VCaP (cell line): Measurements from ENCODE around the gene SLC45A1.

Experiments
- H3K27ac ChIP-seq: fragments of 450-650 bp; 2 replicates; pipeline ENCODE4 v1.5.1; 2017
- TF ChIP-seq, protein P1 (sequence below): fragments of 450-650 bp; conservative IDR thresholded peaks from 2 replicates; pipeline ENCODE4 v1.5.1; 2017; ENCODE audit warnings: mild to moderate bottlenecking, moderate library complexity

Gene SLC45A1

GRCh38 chr1:8312235-8313218 is 5.4 kb upstream of the SLC45A1 start:
- TF ChIP-seq, protein P1, sequence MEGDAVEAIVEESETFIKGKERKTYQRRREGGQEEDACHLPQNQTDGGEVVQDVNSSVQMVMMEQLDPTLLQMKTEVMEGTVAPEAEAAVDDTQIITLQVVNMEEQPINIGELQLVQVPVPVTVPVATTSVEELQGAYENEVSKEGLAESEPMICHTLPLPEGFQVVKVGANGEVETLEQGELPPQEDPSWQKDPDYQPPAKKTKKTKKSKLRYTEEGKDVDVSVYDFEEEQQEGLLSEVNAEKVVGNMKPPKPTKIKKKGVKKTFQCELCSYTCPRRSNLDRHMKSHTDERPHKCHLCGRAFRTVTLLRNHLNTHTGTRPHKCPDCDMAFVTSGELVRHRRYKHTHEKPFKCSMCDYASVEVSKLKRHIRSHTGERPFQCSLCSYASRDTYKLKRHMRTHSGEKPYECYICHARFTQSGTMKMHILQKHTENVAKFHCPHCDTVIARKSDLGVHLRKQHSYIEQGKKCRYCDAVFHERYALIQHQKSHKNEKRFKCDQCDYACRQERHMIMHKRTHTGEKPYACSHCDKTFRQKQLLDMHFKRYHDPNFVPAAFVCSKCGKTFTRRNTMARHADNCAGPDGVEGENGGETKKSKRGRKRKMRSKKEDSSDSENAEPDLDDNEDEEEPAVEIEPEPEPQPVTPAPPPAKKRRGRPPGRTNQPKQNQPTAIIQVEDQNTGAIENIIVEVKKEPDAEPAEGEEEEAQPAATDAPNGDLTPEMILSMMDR = peak; percentile 31
- peak overlapping the region; percentile 66 for H3K27ac ChIP-seq

GRCh38 chr1:8313231-8313630 is 4.7 kb upstream of the SLC45A1 start:
- TF ChIP-seq, protein P1 = no peak

DNA sequence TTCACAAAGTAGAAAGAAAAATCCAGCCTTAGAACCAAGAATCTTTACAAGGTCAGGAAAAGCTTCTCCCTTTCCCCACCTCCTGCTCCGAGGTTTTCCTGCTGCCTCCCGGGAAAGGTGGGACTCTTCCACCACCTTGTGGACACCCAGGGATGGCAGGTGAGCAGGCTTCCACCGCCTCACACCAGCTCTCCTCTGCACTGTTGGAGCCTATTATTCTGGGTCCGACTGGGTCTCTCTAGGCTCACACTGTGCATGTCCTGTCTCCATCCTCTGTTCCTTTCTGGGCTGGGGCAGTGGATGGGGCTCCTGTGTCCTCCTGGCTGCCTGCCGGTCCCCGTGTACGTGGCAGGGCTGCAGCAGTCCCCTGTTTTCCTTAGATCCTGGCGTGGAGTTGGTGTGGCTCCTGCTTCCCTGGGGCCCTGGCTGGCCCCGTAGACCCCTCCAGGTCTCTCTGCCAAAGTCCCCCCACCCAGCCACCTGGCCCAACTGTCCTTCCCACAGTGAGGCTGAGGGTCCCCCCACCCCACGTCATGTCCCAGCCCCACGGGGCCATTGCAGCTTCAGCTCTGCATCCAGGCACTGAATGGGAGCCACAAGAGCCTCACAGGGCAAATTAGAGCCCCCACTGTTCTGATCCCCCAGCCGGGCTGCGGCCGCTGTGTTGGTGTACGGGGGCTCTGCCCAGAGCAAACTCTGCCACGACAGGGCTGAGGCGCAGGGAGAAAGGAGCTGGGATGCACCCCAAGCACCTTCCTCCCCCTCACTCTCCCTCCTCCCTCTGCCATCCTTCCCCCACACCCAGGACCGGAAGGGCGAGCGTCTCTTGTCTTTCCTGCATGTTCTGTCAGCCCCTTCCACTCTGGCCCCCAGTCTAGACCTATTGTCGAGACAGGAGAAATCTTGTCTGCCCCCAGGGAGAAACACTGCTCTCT is 3.3 kb upstream of the SLC45A1 start:
- peak overlapping the region; percentile 66 for H3K27ac ChIP-seq

More at GRCh38 chr1:8313231-8313630, 4.7 kb upstream of the SLC45A1 start:
- H3K27ac ChIP-seq = peak overlapping the region; percentile 66

DNA sequence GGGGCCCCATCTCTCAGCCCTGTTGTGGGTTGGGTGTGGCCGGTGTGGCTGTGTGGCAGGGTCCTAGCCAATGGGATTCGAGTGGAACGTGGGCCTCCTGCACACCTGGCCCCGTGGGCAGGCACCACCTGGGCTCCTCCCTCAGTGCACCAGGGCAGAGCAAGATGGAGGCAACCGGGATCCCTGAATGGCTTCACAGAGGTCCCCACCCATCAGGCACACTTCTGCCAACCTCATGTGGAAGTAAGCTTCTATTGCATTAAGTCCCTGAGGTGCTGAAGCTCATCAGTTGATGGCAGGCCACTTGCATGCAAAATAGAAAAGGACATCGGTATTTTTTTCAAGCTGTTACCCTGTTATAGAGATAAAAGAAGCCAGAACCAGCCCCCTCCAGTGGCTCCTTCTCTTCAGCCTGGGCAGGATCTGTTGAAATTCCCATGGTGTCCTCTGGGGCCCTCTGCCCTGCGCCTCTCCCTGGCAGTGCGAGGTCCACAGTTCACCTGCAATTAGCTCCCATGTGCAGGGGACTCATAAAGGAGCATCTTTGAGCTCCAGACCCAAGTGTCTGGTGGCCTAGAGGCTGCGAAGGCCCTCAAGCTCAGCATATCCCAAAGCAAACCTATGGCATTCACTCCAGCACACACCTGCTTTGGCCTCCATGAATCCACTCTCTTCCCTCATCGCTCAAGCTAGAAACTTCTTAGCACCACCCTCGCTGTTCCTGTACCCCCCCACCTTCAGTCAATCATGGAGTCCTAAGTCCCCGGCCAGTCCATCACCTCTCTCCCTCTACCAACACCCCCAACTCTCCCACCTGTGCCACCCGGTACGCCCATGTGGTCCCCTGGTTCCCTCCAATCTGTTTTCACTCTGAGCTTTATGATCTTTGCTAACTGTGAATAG is 2.1 kb upstream of the SLC45A1 start:
- TF ChIP-seq, protein P1 = peak; percentile 55
- H3K27ac ChIP-seq = no peak overlapping the region

More for the DNA sequence above, 3.3 kb upstream of the SLC45A1 start:
- TF ChIP-seq, protein P1 = peak; percentile 94

DNA sequence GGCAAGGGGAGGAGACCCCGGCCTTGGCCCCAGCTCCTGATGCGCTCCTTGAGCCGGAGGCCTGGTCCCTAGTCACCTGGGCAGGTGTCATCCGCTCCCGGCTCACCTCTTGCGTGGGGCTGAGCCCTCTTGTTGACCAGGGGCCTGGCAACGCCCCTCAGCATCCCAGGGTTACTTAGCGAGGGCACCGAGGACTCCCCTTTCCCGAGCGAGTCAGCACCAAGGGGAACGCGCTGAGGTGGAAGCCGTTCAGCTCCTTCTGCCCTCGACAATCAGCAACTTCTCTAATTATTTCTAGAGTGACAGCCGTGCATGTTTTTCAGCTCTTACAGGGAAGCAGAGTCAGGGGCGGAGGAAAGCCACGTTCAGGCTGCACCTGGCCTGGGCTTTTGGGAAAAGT is 522 bp downstream of the SLC45A1 start:
- peak overlapping the region; percentile 58; the same call in 1 of the 2 replicates for H3K27ac ChIP-seq
- TF ChIP-seq, protein P1 = no peak

DNA sequence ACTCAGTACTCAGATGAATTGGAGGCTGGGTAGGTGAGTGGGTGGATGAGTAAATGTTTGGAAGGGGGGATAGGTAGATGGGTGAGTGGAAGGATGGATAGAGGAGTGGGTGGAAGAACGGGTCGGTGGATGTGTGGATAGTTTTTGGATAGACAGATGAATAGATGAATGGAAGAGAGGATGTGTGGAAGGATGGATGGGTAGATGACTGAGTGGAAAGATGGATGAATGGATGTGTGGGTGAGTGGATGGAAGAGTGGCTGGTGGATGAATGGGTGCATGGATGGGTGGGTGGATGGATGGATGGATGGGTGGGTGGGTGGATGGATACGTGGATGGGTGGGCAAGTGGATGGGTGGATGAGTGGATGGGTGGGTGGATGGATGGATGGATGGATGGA is 3.7 kb downstream of the SLC45A1 start:
- TF ChIP-seq, protein P1 = no peak
- H3K27ac ChIP-seq = no peak overlapping the region
